Skeletal muscle cell (primary cell): ENCODE measurements around the gene IGF2BP2.
"Not testable (repeated sequence)": the region's sequence is repeated elsewhere in the genome, so short reads cannot be mapped to it uniquely, and the experiment has no call there.

Experiments used
- DNase-seq: peaks from one replicate; pipeline ENCODE4 v3.0.0-alpha.2; 2010; ENCODE audit warnings: low read depth
- H3K4me3 ChIP-seq: 2 replicates; pipeline ENCODE4 v1.5.1; 2011; ENCODE audit warnings: low read depth, mild to moderate bottlenecking, control low read depth, low read length, moderate library complexity

The IGF2BP2 gene

GRCh38 chr3:185693985-185694653 is 130.7 kb downstream of the IGF2BP2 start:
- H3K4me3 ChIP-seq, result no peak overlapping the region
- DNase-seq, result no peak

- no peak for DNase-seq
- H3K4me3 ChIP-seq, result no peak overlapping the region
These were observed 133.2 kb downstream of the IGF2BP2 start for GRCh38 chr3:185691622-185692021.

- no peak for DNase-seq
- no peak overlapping the region for H3K4me3 ChIP-seq
These were observed 137.5 kb downstream of the IGF2BP2 start for GRCh38 chr3:185687271-185687878.

- DNase-seq, result no peak
- H3K4me3 ChIP-seq, result no peak overlapping the region
These were observed 139.4 kb downstream of the IGF2BP2 start for GRCh38 chr3:185685231-185686035.

GRCh38 chr3:185680231-185680630 is 144.6 kb downstream of the IGF2BP2 start:
- no peak for DNase-seq
- H3K4me3 ChIP-seq, result no peak overlapping the region

- no peak overlapping the region for H3K4me3 ChIP-seq
- no peak for DNase-seq
These were observed 146.8 kb downstream of the IGF2BP2 start for GRCh38 chr3:185678027-185678426.

GRCh38 chr3:185677146-185677829 is 147.6 kb downstream of the IGF2BP2 start:
- peak; percentile 27 for DNase-seq
- H3K4me3 ChIP-seq, result no peak overlapping the region

- DNase-seq, result no peak
These were observed 157.3 kb downstream of the IGF2BP2 start for GRCh38 chr3:185667574-185667973.

GRCh38 chr3:185663929-185664328 is 160.9 kb downstream of the IGF2BP2 start:
- no peak for DNase-seq
- no peak overlapping the region for H3K4me3 ChIP-seq

More at GRCh38 chr3:185667574-185667973, 157.3 kb downstream of the IGF2BP2 start:
- H3K4me3 ChIP-seq, result no peak overlapping the region

- no peak for DNase-seq
- no peak overlapping the region for H3K4me3 ChIP-seq
These were observed 163.1 kb downstream of the IGF2BP2 start for GRCh38 chr3:185661772-185662171.

GRCh38 chr3:185661296-185661695 is 163.5 kb downstream of the IGF2BP2 start:
- DNase-seq, result not testable (repeated sequence)

GRCh38 chr3:185659942-185660921 is 164.6 kb downstream of the IGF2BP2 start:
- peak; percentile 70 for DNase-seq
- H3K4me3 ChIP-seq, result no peak overlapping the region

More at GRCh38 chr3:185661296-185661695, 163.5 kb downstream of the IGF2BP2 start:
- not testable (repeated sequence) for H3K4me3 ChIP-seq

- DNase-seq, result no peak
- no peak overlapping the region for H3K4me3 ChIP-seq
These were observed 165.9 kb downstream of the IGF2BP2 start for GRCh38 chr3:185658943-185659342.

- H3K4me3 ChIP-seq, result no peak overlapping the region
- DNase-seq, result peak; percentile 99
These were observed 166.3 kb downstream of the IGF2BP2 start for GRCh38 chr3:185658504-185658912.

- H3K4me3 ChIP-seq, result no peak overlapping the region
- no peak for DNase-seq
These were observed 166.9 kb downstream of the IGF2BP2 start for GRCh38 chr3:185657691-185658503.

- DNase-seq, result no peak
- H3K4me3 ChIP-seq, result no peak overlapping the region
These were observed 167.6 kb downstream of the IGF2BP2 start for GRCh38 chr3:185657211-185657610.

GRCh38 chr3:185656321-185656840 is 168.5 kb downstream of the IGF2BP2 start:
- DNase-seq, result peak; percentile 97
- no peak overlapping the region for H3K4me3 ChIP-seq
